ENCODE measurements around the gene SMTN. TPM values are rescaled to one million over a fixed set of nuclear protein-coding genes. Genes with fewer than 3 reads are reported as not detected.

SMTN gene
- total RNA-seq, 1 experiment from 2014 or later, result 38.9 TPM

GRCh38 chr22:31139866-31140716 is 59.0 kb downstream of the SMTN start, which contains the start of gene PLA2G3:
PLA2G3 (minus strand) TSS chr22:31140508; CDS start chr22:31140354, 154 bp downstream.
- peak; percentile 65 for DNase-seq (ENCODE audit: low spot score)
- in situ Hi-C loops (cut with HindIII; ENCODE audit: low sequenced_read_pairs), result no loop called here

GRCh38 chr22:31140746-31141145 is 59.6 kb downstream of the SMTN start:
- DNase-seq (ENCODE audit: low spot score), result no peak
- in situ Hi-C loops (cut with HindIII; ENCODE audit: low sequenced_read_pairs), result no loop called here

- in situ Hi-C loops (cut with HindIII; ENCODE audit: low sequenced_read_pairs), result no loop called here
- DNase-seq (ENCODE audit: low spot score), result no peak
Observed at GRCh38 chr22:31141551-31141950, 60.4 kb downstream of the SMTN start.

DNA sequence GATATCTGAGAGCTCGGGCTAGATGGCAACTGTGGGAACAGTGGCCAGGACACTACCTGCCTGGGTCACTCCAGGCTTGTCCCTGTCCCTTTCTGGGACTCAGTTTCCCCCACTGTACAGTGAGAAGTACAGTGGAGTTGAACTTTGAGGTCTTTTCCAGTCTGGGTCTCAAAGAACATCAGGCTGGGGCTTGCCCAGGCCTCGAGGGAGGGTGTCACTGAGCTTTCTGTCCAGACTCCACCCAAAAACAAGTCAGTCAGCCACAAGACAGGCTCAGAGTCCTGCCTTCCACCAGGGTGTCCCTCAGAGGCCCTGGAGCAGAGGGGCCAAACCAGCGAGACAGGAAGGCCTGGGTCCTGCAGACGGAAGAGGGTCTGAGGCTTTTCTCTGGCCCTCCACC is 61.2 kb downstream of the SMTN start:
- no peak for DNase-seq (ENCODE audit: low spot score)
- in situ Hi-C loops (cut with HindIII; ENCODE audit: low sequenced_read_pairs), result no loop called here

DNA sequence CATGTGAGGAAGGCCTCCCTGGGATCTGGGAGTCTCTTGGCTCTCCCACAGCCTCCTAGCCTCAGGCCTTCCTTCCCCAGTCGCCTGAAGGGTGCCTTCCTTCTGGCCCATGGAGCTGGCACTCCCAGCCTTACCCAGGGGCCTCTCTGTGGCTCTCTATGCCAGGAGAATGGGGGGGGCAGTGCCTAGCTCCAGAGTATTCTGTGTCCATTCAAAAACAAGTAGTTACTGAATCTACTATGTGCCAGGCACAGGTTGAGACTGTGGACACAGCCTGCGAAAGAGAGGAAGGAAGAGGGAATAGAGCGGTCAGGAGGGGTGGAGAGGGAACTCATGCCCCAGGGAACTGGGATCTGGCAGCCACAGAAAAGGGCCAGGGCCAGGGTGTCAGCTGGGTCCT is 61.9 kb downstream of the SMTN start:
- DNase-seq (ENCODE audit: low spot score), result no peak
- in situ Hi-C loops (cut with HindIII; ENCODE audit: low sequenced_read_pairs), result no loop called here

- no peak for DNase-seq (ENCODE audit: low spot score)
- in situ Hi-C loops (cut with HindIII; ENCODE audit: low sequenced_read_pairs), result no loop called here
Observed at GRCh38 chr22:31143537-31143936, 62.4 kb downstream of the SMTN start.

- no peak for DNase-seq (ENCODE audit: low spot score)
- in situ Hi-C loops (cut with HindIII; ENCODE audit: low sequenced_read_pairs), result no loop called here
Observed at GRCh38 chr22:31144223-31144622, 63.1 kb downstream of the SMTN start.

- no peak for DNase-seq (ENCODE audit: low spot score)
- in situ Hi-C loops (cut with HindIII; ENCODE audit: low sequenced_read_pairs), result no loop called here
Observed at GRCh38 chr22:31148488-31148887, 67.4 kb downstream of the SMTN start.

GRCh38 chr22:31148953-31149627 is 68.0 kb downstream of the SMTN start:
- DNase-seq (ENCODE audit: low spot score), result peak; percentile 86
- in situ Hi-C loops (cut with HindIII; ENCODE audit: low sequenced_read_pairs), result no loop called here

- in situ Hi-C loops (cut with HindIII; ENCODE audit: low sequenced_read_pairs), result no loop called here
- no peak for DNase-seq (ENCODE audit: low spot score)
Observed at GRCh38 chr22:31150615-31151014, 69.5 kb downstream of the SMTN start.

GRCh38 chr22:31151872-31152271 is 70.8 kb downstream of the SMTN start:
- DNase-seq (ENCODE audit: low spot score), result no peak
- in situ Hi-C loops (cut with HindIII; ENCODE audit: low sequenced_read_pairs), result no loop called here

GRCh38 chr22:31153357-31153756 is 72.2 kb downstream of the SMTN start:
- in situ Hi-C loops (cut with HindIII; ENCODE audit: low sequenced_read_pairs), result no loop called here
- no peak for DNase-seq (ENCODE audit: low spot score)

Other genes with a start within 250 kb of the SMTN start
- gene MORC2, start 112.5 kb upstream of the SMTN start, total RNA-seq (2014; rRNA removed; shearing (Covaris generic)), result 17.5 and 28.8 TPM in 2 replicates
- 34.4 and 41.8 TPM in 2 replicates for gene TUG1, start 112.1 kb upstream of the SMTN start, total RNA-seq (2014; rRNA removed; shearing (Covaris generic))
- 55.1 and 115 TPM in 2 replicates for gene SELENOM, start 26.2 kb downstream of the SMTN start, total RNA-seq (2014; rRNA removed; shearing (Covaris generic))
- 0.74 and 3.0 TPM in 2 replicates for gene INPP5J, start 41.6 kb downstream of the SMTN start, total RNA-seq (2014; rRNA removed; shearing (Covaris generic))
- gene PLA2G3, start 59.2 kb downstream of the SMTN start, total RNA-seq (2014; rRNA removed; shearing (Covaris generic)), result 4.4 and 4.9 TPM in 2 replicates
- gene RNF185, start 78.9 kb downstream of the SMTN start, total RNA-seq (2014; rRNA removed; shearing (Covaris generic)), result 45.7 and 54.8 TPM in 2 replicates
- 49.9 and 58.0 TPM in 2 replicates for gene LIMK2, start 131.0 kb downstream of the SMTN start, total RNA-seq (2014; rRNA removed; shearing (Covaris generic))
- 9.3 and 12.5 TPM in 2 replicates for gene PIK3IP1, start 211.2 kb downstream of the SMTN start, total RNA-seq (2014; rRNA removed; shearing (Covaris generic))

Data from G401 (cell line).